Measurements from ENCODE around the gene VPS37C. TPM values are rescaled to one million over a fixed set of nuclear protein-coding genes. Genes with fewer than 3 reads are reported as not detected.
A peak's percentile ranks its signal among the peaks of the same experiment; 100 is the strongest.

Gene VPS37C
- total and polyA plus RNA-seq, 7 experiments from 2014 or later: 0.31 to 12.0 (median 7.9) TPM

DNA sequence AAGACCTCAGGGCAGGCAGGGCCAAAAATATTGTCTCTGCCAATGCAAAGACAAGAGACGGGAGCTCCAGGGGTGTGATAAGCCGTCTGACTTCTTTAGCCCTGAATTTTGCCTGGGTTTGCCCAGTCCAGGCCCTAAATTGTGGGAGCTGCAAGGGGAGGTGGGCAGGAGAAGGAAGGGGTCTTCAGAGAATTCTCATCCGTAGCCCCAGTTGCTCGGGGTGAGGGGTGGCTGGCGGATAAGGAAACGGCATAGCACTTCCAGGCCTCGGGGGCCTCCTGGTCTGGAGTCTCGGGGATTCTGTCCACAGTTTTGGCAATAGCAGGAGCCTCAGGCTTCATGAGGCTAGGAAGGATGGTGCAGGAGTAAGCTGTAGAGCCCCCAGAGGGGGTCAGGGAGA is 51.6 kb downstream of the VPS37C start:
- peak overlapping the region; percentile 78 for H3K27ac ChIP-seq (ENCODE audit: low read depth, low read length)
- peak overlapping the region in 7 of 10 donors; percentile 39 to 93 (median 82) for H3K4me3 Mint-ChIP-seq
- H3K36me3 ChIP-seq (ENCODE audit: control insufficient read depth in 2 of 3, insufficient read depth in 3 of 3, low read length in 3 of 3): peaks cover 7 to 41% (median 13%) of the 10 kb centered on the region in 3 experiments
- ChIA-PET POLR2A (interaction anchor here (0.6 to 12.0 kb wide), 13 partner anchors 8 to 194 kb away, joined by 3 to 113 read pairs (median 5); partner anchors contain the start of gene CD5), CTCF (interaction anchor here (0.6 to 1.3 kb wide), 2 partner anchors 82 to 195 kb away, joined by 3 to 5 read pairs; partner anchors contain the start of gene TMEM109)
- H3K27me3 Mint-ChIP-seq: no peaks in the 10 kb centered on the region
- no peaks in the 10 kb centered on the region for H3K9me3 Mint-ChIP-seq
- peak overlapping the region in 7 of 9 donors; percentile 81 to 98 (median 92) for H3K27ac Mint-ChIP-seq
- H3K36me3 Mint-ChIP-seq: peaks cover 0 to 66% (median 23%) of the 10 kb centered on the region in 5 donors
- H3K4me3 ChIP-seq (ENCODE audit: low read length): no peak overlapping the region
- no peaks in the 10 kb centered on the region for H3K9me3 ChIP-seq (ENCODE audit: control insufficient read depth in 2 of 3, low read length in 3 of 3)
- intact Hi-C loops (cut with micrococcal nuclease): loop anchor here (2.0 to 5.0 kb wide), 3 partner anchors 19 to 122 kb away; no protein-coding TSS in a partner anchor
- ATAC-seq: no peak
- H3K27me3 ChIP-seq (ENCODE audit: control insufficient read depth in 2 of 2, insufficient read depth in 2 of 2, low read length in 2 of 2): no peaks in the 10 kb centered on the region
- H3K4me1 Mint-ChIP-seq: peaks cover 71 to 100% (median 92%) of the 10 kb centered on the region in 7 donors
- no peak for DNase-seq
- H3K4me1 ChIP-seq (ENCODE audit: control insufficient read depth in 2 of 2, insufficient read depth in 2 of 2, low read length in 2 of 2): peaks cover 68 to 97% of the 10 kb centered on the region in 2 donors

DNA sequence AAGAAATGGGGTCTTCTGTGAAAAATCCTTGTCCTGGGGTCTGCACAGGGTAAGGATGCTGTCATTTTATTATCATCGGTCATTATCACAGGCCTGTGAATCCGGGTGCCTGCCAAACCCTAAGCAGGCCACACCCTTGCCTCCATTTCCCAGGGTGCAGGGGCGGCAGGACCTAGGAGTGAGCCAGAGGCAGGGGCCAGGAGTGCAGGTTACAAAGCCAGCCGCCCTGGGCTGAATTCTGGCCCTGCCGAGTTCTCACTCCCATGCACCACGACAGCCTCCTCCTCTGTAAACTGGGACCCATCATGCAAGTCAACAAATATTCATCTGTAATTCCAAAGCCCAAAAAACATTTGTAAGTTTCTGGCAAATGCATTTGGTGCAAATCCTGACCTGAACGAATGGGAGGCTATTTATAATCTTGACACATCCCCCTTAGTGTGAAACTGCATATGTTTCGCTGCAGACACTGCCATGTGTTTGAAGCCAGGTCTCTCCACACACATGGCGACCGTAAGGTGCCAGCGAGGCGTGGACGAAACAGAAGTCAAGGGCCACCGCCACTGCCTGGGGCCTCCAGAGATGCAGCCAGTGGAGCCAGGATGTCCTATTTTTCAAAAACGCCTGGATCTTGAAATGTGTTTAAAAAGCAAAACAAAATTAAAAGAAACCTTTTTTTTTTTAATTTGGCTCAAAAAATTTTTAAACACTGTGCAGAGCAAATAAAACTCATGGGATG is 52.2 kb downstream of the VPS37C start:
- H3K9me3 ChIP-seq (ENCODE audit: control insufficient read depth in 2 of 3, low read length in 3 of 3): no peaks in the 10 kb centered on the region
- intact Hi-C loops (cut with micrococcal nuclease): no loop called here
- DNase-seq (peak in 1 of 9 donors; percentile 2), ATAC-seq (no peak)
- H3K36me3 ChIP-seq (ENCODE audit: control insufficient read depth in 2 of 3, insufficient read depth in 3 of 3, low read length in 3 of 3): peaks cover 7 to 46% (median 13%) of the 10 kb centered on the region in 3 experiments
- ChIA-PET CTCF (no interaction called here), POLR2A (interaction anchor here (0.8 to 12.0 kb wide), 8 partner anchors 9 to 77 kb away, joined by 3 to 113 read pairs (median 30); no protein-coding TSS in a partner anchor)
- no peaks in the 10 kb centered on the region for H3K27me3 Mint-ChIP-seq
- H3K27me3 ChIP-seq (ENCODE audit: control insufficient read depth in 2 of 2, insufficient read depth in 2 of 2, low read length in 2 of 2): no peaks in the 10 kb centered on the region
- H3K9me3 Mint-ChIP-seq: no peaks in the 10 kb centered on the region
- peak overlapping the region in 7 of 9 donors; percentile 81 to 98 (median 92) for H3K27ac Mint-ChIP-seq
- H3K4me3 Mint-ChIP-seq: peak overlapping the region in 7 of 10 donors; percentile 29 to 93 (median 65)
- H3K27ac ChIP-seq (ENCODE audit: low read depth, low read length): peak overlapping the region; percentile 78
- H3K36me3 Mint-ChIP-seq: peaks cover under 1 to 67% (median 23%) of the 10 kb centered on the region in 5 donors
- H3K4me3 ChIP-seq (ENCODE audit: low read length): no peak overlapping the region
- H3K4me1 Mint-ChIP-seq: peaks cover 65 to 100% (median 87%) of the 10 kb centered on the region in 7 donors
- peaks cover 71 to 97% of the 10 kb centered on the region in 2 donors for H3K4me1 ChIP-seq (ENCODE audit: control insufficient read depth in 2 of 2, insufficient read depth in 2 of 2, low read length in 2 of 2)

DNA sequence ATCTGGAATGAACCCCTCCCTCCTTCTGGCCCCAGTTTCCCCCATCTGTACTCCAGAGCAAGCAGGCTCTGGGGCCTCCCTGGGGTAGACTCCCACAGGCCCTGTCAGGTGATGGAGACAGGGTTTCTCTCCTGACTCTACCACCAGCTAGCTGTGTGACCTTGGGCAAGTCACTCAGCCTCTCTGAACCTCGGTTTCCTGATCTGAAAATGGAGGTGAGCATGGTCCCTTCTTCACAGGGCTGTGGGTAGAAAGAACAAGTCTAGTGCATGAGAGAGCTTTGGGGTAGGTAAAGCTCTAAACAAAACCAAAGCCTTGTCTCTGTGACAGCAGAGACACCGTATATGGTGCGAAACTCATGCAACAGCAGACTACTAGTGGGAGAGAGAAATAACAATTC is 53.3 kb downstream of the VPS37C start:
- no peak for ATAC-seq
- intact Hi-C loops (cut with micrococcal nuclease): no loop called here

DNA sequence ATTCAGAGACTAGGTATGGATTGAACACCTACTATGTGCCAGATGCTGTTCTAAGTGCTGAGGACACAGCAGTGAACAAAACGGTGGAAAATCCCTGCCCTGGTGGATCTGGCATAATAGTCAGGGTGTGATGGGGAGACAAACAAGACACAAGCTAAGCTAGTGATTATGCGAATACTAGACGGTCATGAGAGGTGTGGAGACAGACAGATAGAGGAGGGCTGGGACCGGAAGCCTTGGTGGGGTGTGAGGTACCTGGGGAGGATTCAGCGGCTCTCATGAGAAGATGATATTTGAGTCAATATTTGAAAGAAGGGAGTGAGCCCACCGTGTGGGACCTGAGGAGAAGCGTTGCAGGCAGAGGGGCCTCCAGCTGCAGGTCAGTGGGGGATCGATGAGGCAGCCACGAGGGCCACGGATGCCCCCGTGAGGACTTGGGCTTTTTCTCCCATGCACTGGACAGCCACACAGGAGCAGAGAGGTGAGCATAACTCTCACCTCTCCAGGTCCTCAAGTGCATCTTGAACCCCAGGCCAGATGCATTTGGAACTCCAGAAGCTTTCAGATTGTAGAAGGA is 54.2 kb downstream of the VPS37C start:
- Histone ChIP-seq H3K27ac (ENCODE audit: low read depth, low read length) (peak overlapping the region; percentile 78), H3K36me3 (ENCODE audit: control insufficient read depth in 2 of 3, insufficient read depth in 3 of 3, low read length in 3 of 3) (peaks cover 0 to 60% (median 13%) of the 10 kb centered on the region in 3 experiments), H3K4me3 (ENCODE audit: low read length) (peak overlapping the region; percentile 37), H3K9me3 (ENCODE audit: control insufficient read depth in 2 of 3, low read length in 3 of 3) (no peaks in the 10 kb centered on the region), H3K4me1 (ENCODE audit: control insufficient read depth in 2 of 2, insufficient read depth in 2 of 2, low read length in 2 of 2) (peaks cover 56 to 79% of the 10 kb centered on the region in 2 donors), H3K27me3 (ENCODE audit: control insufficient read depth in 2 of 2, insufficient read depth in 2 of 2, low read length in 2 of 2) (no peaks in the 10 kb centered on the region)
- Mint-ChIP-seq H3K4me3 (peak overlapping the region in 2 of 10 donors; percentile 74 to 93), H3K36me3 (peaks cover 13 to 62% (median 24%) of the 10 kb centered on the region in 5 donors), H3K9me3 (no peaks in the 10 kb centered on the region), H3K4me1 (peaks cover 47 to 88% (median 77%) of the 10 kb centered on the region in 7 donors), H3K27ac (peak overlapping the region in 6 of 9 donors; percentile 75 to 98 (median 91)), H3K27me3 (no peaks in the 10 kb centered on the region)
- DNase-seq (peak in 1 of 9 donors; percentile 15), ATAC-seq (no peak)
- intact Hi-C loops (cut with micrococcal nuclease): no loop called here
- CTCF ChIA-PET: interaction anchor here (0.6 to 1.2 kb wide), 4 partner anchors 20 to 137 kb away, joined by 3 read pairs; no protein-coding TSS in a partner anchor
- POLR2A ChIA-PET: interaction anchor here (0.7 to 5.2 kb wide), 27 partner anchors 8 to 183 kb away, joined by 3 to 31 read pairs (median 4); partner anchors contain the start of gene TMEM132A

More for the DNA sequence above, 53.3 kb downstream of the VPS37C start:
- Histone ChIP-seq H3K4me1 (ENCODE audit: control insufficient read depth in 2 of 2, insufficient read depth in 2 of 2, low read length in 2 of 2) (peaks cover 63 to 86% of the 10 kb centered on the region in 2 donors), H3K36me3 (ENCODE audit: control insufficient read depth in 2 of 3, insufficient read depth in 3 of 3, low read length in 3 of 3) (peaks cover 0 to 54% (median 13%) of the 10 kb centered on the region in 3 experiments), H3K4me3 (ENCODE audit: low read length) (peak overlapping the region; percentile 5), H3K9me3 (ENCODE audit: control insufficient read depth in 2 of 3, low read length in 3 of 3) (no peaks in the 10 kb centered on the region), H3K27ac (ENCODE audit: low read depth, low read length) (peak overlapping the region; percentile 78), H3K27me3 (ENCODE audit: control insufficient read depth in 2 of 2, insufficient read depth in 2 of 2, low read length in 2 of 2) (no peaks in the 10 kb centered on the region)
- H3K4me1 Mint-ChIP-seq: peaks cover 57 to 97% (median 85%) of the 10 kb centered on the region in 7 donors
- H3K27ac Mint-ChIP-seq: peak overlapping the region in 6 of 9 donors; percentile 72 to 98 (median 89)
- POLR2A ChIA-PET: interaction anchor here (0.6 to 5.2 kb wide), 20 partner anchors 9 to 184 kb away, joined by 3 to 31 read pairs (median 4); partner anchors contain the start of gene TMEM132A
- H3K4me3 Mint-ChIP-seq: peak overlapping the region in 5 of 10 donors; percentile 8 to 93 (median 50)
- no peaks in the 10 kb centered on the region for H3K9me3 Mint-ChIP-seq
- H3K27me3 Mint-ChIP-seq: no peaks in the 10 kb centered on the region
- H3K36me3 Mint-ChIP-seq: peaks cover 11 to 67% (median 26%) of the 10 kb centered on the region in 5 donors
- DNase-seq: peak in 1 of 9 donors; percentile 1
- CTCF ChIA-PET: interaction anchor here (1.0 to 1.2 kb wide), 2 partner anchors 19 to 138 kb away, joined by 3 read pairs; no protein-coding TSS in a partner anchor

DNA sequence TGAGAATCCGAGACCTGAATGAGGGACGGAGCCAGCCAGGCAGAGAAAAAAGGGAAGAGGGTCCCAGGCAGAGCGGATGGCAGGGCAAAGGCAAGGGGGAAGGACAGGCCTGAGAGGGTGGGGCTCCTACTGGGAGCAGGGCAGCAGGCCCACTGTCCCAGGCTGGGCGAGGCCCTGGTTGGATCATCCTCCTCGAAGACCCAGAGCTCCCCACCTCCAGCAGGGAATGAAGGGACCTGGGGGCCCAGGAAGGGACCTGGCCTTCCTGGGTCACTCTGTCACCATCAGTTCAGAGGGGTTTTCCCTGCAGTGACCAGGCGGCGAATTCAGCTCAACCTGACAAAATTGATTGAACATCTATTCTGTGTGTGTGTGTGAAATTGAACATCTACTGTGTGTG is 54.9 kb downstream of the VPS37C start:
- Histone ChIP-seq H3K27ac (ENCODE audit: low read depth, low read length) (peak overlapping the region; percentile 78), H3K36me3 (ENCODE audit: control insufficient read depth in 2 of 3, insufficient read depth in 3 of 3, low read length in 3 of 3) (peaks cover 0 to 60% (median 13%) of the 10 kb centered on the region in 3 experiments), H3K4me3 (ENCODE audit: low read length) (peak overlapping the region; percentile 37), H3K4me1 (ENCODE audit: control insufficient read depth in 2 of 2, insufficient read depth in 2 of 2, low read length in 2 of 2) (peaks cover 53 to 79% of the 10 kb centered on the region in 2 donors), H3K27me3 (ENCODE audit: control insufficient read depth in 2 of 2, insufficient read depth in 2 of 2, low read length in 2 of 2) (no peaks in the 10 kb centered on the region), H3K9me3 (ENCODE audit: control insufficient read depth in 2 of 3, low read length in 3 of 3) (no peaks in the 10 kb centered on the region)
- Mint-ChIP-seq H3K9me3 (no peaks in the 10 kb centered on the region), H3K4me3 (peak overlapping the region in 2 of 10 donors; percentile 76 to 93), H3K36me3 (peaks cover 13 to 56% (median 22%) of the 10 kb centered on the region in 5 donors), H3K4me1 (peaks cover 41 to 81% (median 70%) of the 10 kb centered on the region in 7 donors), H3K27me3 (no peaks in the 10 kb centered on the region), H3K27ac (peak overlapping the region in 6 of 9 donors; percentile 75 to 98 (median 91))
- POLR2A ChIA-PET: interaction anchor here (0.5 to 5.2 kb wide), 22 partner anchors 14 to 275 kb away, joined by 3 to 31 read pairs (median 6); no protein-coding TSS in a partner anchor
- peak in 1 of 9 donors; percentile 1 for DNase-seq
- no peak for ATAC-seq
- CTCF ChIA-PET: interaction anchor here (0.6 to 1.2 kb wide), 3 partner anchors 9 to 31 kb away, joined by 3 to 4 read pairs (median 3); no protein-coding TSS in a partner anchor
- intact Hi-C loops (cut with micrococcal nuclease): no loop called here

All from naive thymus-derived CD4-positive, alpha-beta T cell (primary cell).